Endothelial cell of umbilical vein (primary cell): ENCODE data around the gene CD200R1L. TPM values are rescaled to one million over a fixed set of nuclear protein-coding genes. Genes with fewer than 3 reads are reported as not detected.

Source experiments
- BruUV-seq: library from RNA; stranded (reverse); fragments of 400-500 nt; replicated peaks from 2 replicates; lab custom pipeline; 2021; lab: Mats Ljungman, UMichigan
- CTCF ChIA-PET: fragments of 300-600, 350-600 bp; sonication (Branson Sonifier 250); formaldehyde crosslinking; loops from one replicate; lab custom pipeline; 2021; ENCODE audit warnings: antibody characterized with exemption, inconsistent platforms; lab: Charles Lee
- POLR2A ChIA-PET: fragments of 300-600, 350-600 bp; sonication (Branson Sonifier 250); formaldehyde crosslinking; loops from one replicate; lab custom pipeline; 2021; ENCODE audit warnings: antibody characterized with exemption, inconsistent platforms; lab: Charles Lee
- DNase-seq: peaks from one replicate; pipeline ENCODE4 v3.0.0-alpha.2; 2011; ENCODE audit warnings: low read depth, low spot score
- FAIRE-seq: peaks from 2 replicates; lab custom pipeline; 2011; peaks lifted over from hg19 to GRCh38; lab: Jason Lieb, UNC
- H2AFZ ChIP-seq: 2 replicates; pipeline ENCODE4 v1.6.0; 2012; ENCODE audit warnings: low read depth, low read length, control low read depth, inconsistent platforms
- H3K27ac ChIP-seq: 2 replicates; pipeline ENCODE4 v1.5.1; 2011; ENCODE audit warnings: low read depth, mild to moderate bottlenecking, control low read depth, low read length, moderate library complexity; ENCODE audit not compliant: insufficient read depth
- H3K27me3 ChIP-seq, 2 experiments: 2 replicates each; pipeline versions ENCODE4 v1.6.0 to v1.6.1; 2011; ENCODE audit warnings: low read length in 2 of 2, mixed read lengths in 1 of 2; ENCODE audit not compliant: control insufficient read depth in 2 of 2, insufficient read depth in 2 of 2
- H3K36me3 ChIP-seq, 2 experiments: 2 replicates in 1 of 2; 3 replicates in 1 of 2; pipeline ENCODE4 v1.5.1; 2011; ENCODE audit warnings: low read length in 2 of 2, mild to moderate bottlenecking in 1 of 2, moderate library complexity in 1 of 2; ENCODE audit not compliant: control insufficient read depth in 2 of 2, insufficient read depth in 2 of 2; ENCODE audit errors: extremely low read depth in 1 of 2
- H3K4me1 ChIP-seq: 3 replicates; pipeline ENCODE4 v1.5.1; 2011; ENCODE audit warnings: mild to moderate bottlenecking, low read length; ENCODE audit not compliant: control insufficient read depth, insufficient read depth; ENCODE audit errors: extremely low read depth
- H3K4me2 ChIP-seq: 2 replicates; pipeline ENCODE4 v1.6.1; 2011; ENCODE audit warnings: low read length, control low read depth, mixed read lengths; ENCODE audit not compliant: insufficient read depth
- H3K4me3 ChIP-seq, 3 experiments: fragments of 200-600 bp in 1 of 3; sonication (generic), shearing (Covaris generic) in 1 of 3; replicated peaks in 1 of 3; 2 replicates each; pipeline ENCODE4 v1.5.1; 2011 to 2016; ENCODE audit warnings: control low read depth in 3 of 3, low read length in 3 of 3, mild to moderate bottlenecking in 2 of 3, inconsistent platforms in 1 of 3, low read depth in 1 of 3, moderate library complexity in 1 of 3; ENCODE audit not compliant: insufficient read depth in 1 of 3
- H3K79me2 ChIP-seq: 2 replicates; pipeline ENCODE4 v1.6.0; 2012; ENCODE audit warnings: low read length, inconsistent platforms; ENCODE audit not compliant: control insufficient read depth, insufficient read depth
- H3K9ac ChIP-seq: replicated peaks from 2 replicates; pipeline ENCODE3; 2011; ENCODE audit warnings: low read length, control low read depth; ENCODE audit not compliant: insufficient read depth; ENCODE audit errors: extremely low read depth
- H3K9me1 ChIP-seq: replicated peaks from 3 replicates; pipeline ENCODE4 v1.6.0; 2011; ENCODE audit warnings: mild to moderate bottlenecking, low read length; ENCODE audit not compliant: control insufficient read depth, insufficient read depth; ENCODE audit errors: extremely low read depth
- H3K9me3 ChIP-seq: replicated peaks from 2 replicates; pipeline ENCODE4 v1.5.1; 2012; ENCODE audit warnings: low read length, inconsistent platforms; ENCODE audit not compliant: control insufficient read depth, insufficient read depth
- H4K20me1 ChIP-seq: replicated peaks from 2 replicates; pipeline ENCODE3; 2011; ENCODE audit warnings: mild to moderate bottlenecking, low read length; ENCODE audit not compliant: control insufficient read depth, insufficient read depth; ENCODE audit errors: extremely low read depth
- CTCF ChIP-seq, 2 donors: IDR thresholded peaks; 1 replicate in 1 of 2; 2 replicates in 1 of 2; pipeline ENCODE4 v1.5.1; 2011; ENCODE audit warnings: low read length in 2 of 2, mild to moderate bottlenecking in 2 of 2, moderate library complexity in 2 of 2, control low read depth in 1 of 2, inconsistent platforms in 1 of 2, low read depth in 1 of 2; ENCODE audit not compliant: insufficient read depth in 1 of 2; ENCODE audit errors: extremely low read depth in 1 of 2
- EZH2 ChIP-seq: IDR thresholded peaks from 2 replicates; pipeline ENCODE4 v1.6.1; 2012; ENCODE audit warnings: borderline replicate concordance, low read depth, mild to moderate bottlenecking, moderate library complexity, low read length, inconsistent platforms; ENCODE audit not compliant: severe bottlenecking
- FOS ChIP-seq: IDR thresholded peaks from 2 replicates; pipeline ENCODE4 v1.6.1; 2011; ENCODE audit warnings: mild to moderate bottlenecking, low read length, moderate library complexity, borderline replicate concordance; ENCODE audit not compliant: insufficient read depth
- GATA2 ChIP-seq: IDR thresholded peaks from 2 replicates; pipeline ENCODE4 v1.7.0; 2011; ENCODE audit warnings: low read depth, mild to moderate bottlenecking, moderate library complexity, mixed read lengths, low read length; ENCODE audit not compliant: insufficient read length, insufficient read depth
- JUN ChIP-seq: IDR thresholded peaks from 2 replicates; pipeline ENCODE4 v1.6.1; 2011; ENCODE audit warnings: borderline replicate concordance, low read depth; ENCODE audit not compliant: insufficient read length, insufficient read depth
- MYC ChIP-seq: IDR thresholded peaks from one replicate; pipeline ENCODE4 v1.6.1; 2011; ENCODE audit warnings: mild to moderate bottlenecking, low read depth, low read length
- POLR2A ChIP-seq: IDR thresholded peaks from 2 replicates; pipeline ENCODE4 v1.6.1; 2012; ENCODE audit warnings: low read depth, mild to moderate bottlenecking, control low read depth, low read length
- POLR2AphosphoS5 ChIP-seq: IDR thresholded peaks from 2 replicates; pipeline ENCODE4 v1.6.1; 2012; ENCODE audit warnings: low read depth, mild to moderate bottlenecking, control low read depth, low read length, moderate library complexity; ENCODE audit not compliant: insufficient read depth
- dilution Hi-C: fragments of 300-500 bp; cut with MboI; formaldehyde crosslinking; loops from one replicate; pipeline ENCODE4 v1.15.0; 2019; ENCODE audit warnings: low sequenced_read_pairs; ENCODE audit not compliant: extremely low pct_ligation_motif_present
- intact Hi-C: fragments of 100-400 bp; cut with micrococcal nuclease; formaldehyde crosslinking; loops from one replicate; pipeline ENCODE4 v1.10.0; 2022
- polyA plus RNA-seq, 4 experiments: library from polyadenylated mRNA; depleted of rRNA in 3 of 4; stranded (reverse) in 3 of 4; unstranded in 1 of 4; fragments of >200 nt; gene quantifications; 2 replicates each; pipeline versions ENCODE4 v1.2.1 to v1.2.3, GENCODE V29; 2011 to 2012; ENCODE audit warnings: missing spikeins in 1 of 4
- total RNA-seq: library from RNA; stranded (reverse); gene quantifications from 2 replicates; pipeline ENCODE4 v1.2.3, GENCODE V29; 2021
- TF ChIP-seq, protein P1 (sequence below): IDR thresholded peaks from 2 replicates; pipeline ENCODE4 v1.6.1; 2011; ENCODE audit not compliant: insufficient read depth, insufficient read length

CD200R1L gene
- total and polyA plus RNA-seq, 2 donors (not counting 3 experiments of a cell fraction or from before 2014, with no cell fraction given) = not detected

- no peak overlapping the region for H3K27ac ChIP-seq
- ChIA-PET CTCF (interaction anchor here (1.7 kb wide), 1 partner anchor 9 kb away, joined by 4 read pairs; no protein-coding TSS in a partner anchor), POLR2A (no interaction called here)
- H3K36me3 ChIP-seq = no peaks in the 10 kb centered on the region
- DNase-seq (no peak), FAIRE-seq (no peak)
- dilution Hi-C loops (no loop called here), intact Hi-C loops (no loop called here)
- BruUV-seq = no TSS peak
- H2AFZ ChIP-seq = no peak overlapping the region
- no peak overlapping the region for H3K9ac ChIP-seq
- H3K4me2 ChIP-seq = no peak overlapping the region
- H3K27me3 ChIP-seq = no peaks in the 10 kb centered on the region
- no peaks in the 10 kb centered on the region for H3K4me1 ChIP-seq
- TF ChIP-seq FOS (no peak), MYC (no peak), JUN (no peak), POLR2A (no peak), GATA2 (no peak), POLR2AphosphoS5 (no peak), CTCF (IDR thresholded peaks at IDR 0.05; ENCODE audit: extremely low read depth in 1 of 2, insufficient read depth in 1 of 2, low read depth in 1 of 2, low read length in 2 of 2) (no peak), EZH2 (no peak)
- TF ChIP-seq, protein P1, sequence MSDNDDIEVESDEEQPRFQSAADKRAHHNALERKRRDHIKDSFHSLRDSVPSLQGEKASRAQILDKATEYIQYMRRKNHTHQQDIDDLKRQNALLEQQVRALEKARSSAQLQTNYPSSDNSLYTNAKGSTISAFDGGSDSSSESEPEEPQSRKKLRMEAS = no peak
- H3K9me3 ChIP-seq = no peaks in the 10 kb centered on the region
- H4K20me1 ChIP-seq = no peaks in the 10 kb centered on the region
- no peaks in the 10 kb centered on the region for H3K9me1 ChIP-seq
- no peaks in the 10 kb centered on the region for H3K79me2 ChIP-seq
- no peak overlapping the region for H3K4me3 ChIP-seq
These were observed 69.8 kb downstream of the CD200R1L start for GRCh38 chr3:112776836-112777235.
